DMS153 treated with DMSO at 0.1 percent for 48 hours (cell line): Measurements from ENCODE around the gene EPHA4.

ENCODE experiments used
- DNase-seq: peaks from one replicate; lab custom pipeline; 2025; ENCODE audit not compliant: unreplicated experiment; lab: John Stamatoyannopoulos, UW

The EPHA4 gene

GRCh38 chr2:221572821-221573429 is 821 bp upstream of the EPHA4 start:
- DNase-seq: no peak

DNA sequence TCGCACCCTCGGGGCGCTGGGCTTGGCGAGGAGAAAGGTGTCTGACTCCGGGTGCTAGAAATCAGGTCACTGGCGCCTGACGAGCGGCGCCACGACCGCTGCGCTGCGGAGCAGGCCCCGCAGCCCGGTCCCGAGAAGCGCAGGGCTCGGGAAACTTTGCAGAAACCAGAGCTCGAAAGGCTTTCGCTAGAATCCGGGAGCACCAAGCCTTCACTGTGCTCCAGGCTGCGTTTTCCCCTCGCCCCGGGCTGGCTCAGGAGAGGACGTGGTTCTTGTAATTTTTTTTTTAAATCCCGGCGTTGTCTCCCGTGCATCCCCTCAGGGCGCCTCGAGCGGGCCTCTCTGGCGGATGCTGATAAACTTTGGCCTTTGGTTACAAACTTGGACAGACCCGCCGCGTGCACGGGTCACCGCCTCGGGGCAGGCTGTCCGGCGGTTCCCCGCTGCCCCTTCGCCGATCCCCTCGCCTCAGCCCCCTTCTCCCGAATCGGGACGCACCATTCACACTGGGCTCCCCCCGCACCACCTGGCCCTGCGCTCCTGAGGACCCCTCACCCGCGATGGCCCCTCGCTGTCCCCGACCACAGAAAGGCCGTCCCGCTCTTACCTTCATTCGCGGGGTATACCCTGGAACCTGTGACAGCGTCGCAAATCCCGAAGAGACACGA is 419 bp downstream of the EPHA4 start:
- DNase-seq: no peak

GRCh38 chr2:221571025-221571550 is 1.0 kb downstream of the EPHA4 start:
- no peak for DNase-seq

DNA sequence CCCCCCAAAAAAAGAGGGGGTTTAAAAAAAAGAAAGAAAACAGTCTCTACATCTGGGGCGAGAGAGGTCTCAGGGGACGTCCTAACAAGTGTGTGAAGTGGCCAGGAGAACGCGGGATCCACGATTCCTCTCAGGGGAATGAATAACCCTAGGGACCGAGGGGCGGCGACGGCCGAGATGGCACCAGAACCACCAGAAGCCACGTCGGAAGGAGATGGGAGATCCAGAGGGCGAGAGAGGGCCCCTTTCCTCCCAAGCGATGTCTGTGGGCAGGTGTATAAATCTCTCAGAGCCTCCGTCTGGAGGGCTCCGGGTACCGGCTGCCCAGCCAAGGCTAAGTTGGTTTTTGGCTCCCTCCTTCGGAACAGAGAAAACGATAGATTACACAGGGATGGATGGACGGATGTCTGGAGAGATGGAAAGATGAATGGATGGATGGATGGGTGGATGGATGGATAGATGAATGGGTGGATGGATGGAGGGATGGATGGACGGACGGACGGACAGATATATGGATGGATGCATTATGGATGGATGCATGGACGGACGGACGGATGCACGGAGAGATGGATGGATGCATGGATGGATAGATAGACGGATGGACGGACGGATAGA is 1.7 kb downstream of the EPHA4 start:
- peak; percentile 69 for DNase-seq

- no peak for DNase-seq
Measured at GRCh38 chr2:221569871-221570270, 2.2 kb downstream of the EPHA4 start.

DNA sequence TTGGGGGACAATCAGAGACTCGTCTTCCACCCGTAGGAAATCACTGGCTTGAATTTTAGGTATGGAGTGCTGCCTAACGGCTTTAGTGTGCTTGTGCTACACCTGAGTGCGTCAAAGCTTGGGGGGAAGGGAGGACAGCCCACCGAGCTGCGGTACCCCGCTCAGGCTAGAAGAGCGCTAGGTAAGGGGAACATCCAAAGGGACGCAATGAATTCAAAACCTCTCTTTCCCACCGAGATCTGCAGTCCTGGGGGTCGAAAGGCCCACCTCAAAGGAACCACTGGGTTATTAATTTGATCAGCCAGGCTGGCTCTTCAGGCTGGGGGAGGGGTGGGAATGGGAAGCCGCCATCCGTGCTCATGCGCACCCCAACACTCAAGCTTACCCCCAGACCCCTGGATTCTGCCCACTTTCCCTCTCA is 2.7 kb downstream of the EPHA4 start:
- DNase-seq: no peak

DNA sequence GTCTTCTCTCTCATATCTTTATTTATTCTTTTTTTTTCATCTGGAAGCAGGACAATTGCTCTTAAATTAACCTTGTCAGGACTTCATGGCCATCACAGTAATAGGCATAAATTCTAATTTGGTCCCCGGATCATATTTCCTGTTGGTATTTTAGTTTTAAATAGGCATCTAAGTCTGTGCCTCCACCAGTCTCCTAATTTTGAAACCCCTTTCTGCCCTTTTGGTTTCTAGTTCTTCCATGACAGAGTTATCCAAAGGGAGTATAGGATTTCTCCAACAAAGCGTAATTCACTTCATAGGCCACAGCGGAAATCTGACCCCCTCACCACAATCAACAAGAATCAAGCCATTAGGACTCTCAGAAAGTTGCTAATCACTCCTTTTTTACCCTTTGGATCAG is 3.8 kb downstream of the EPHA4 start:
- no peak for DNase-seq

DNA sequence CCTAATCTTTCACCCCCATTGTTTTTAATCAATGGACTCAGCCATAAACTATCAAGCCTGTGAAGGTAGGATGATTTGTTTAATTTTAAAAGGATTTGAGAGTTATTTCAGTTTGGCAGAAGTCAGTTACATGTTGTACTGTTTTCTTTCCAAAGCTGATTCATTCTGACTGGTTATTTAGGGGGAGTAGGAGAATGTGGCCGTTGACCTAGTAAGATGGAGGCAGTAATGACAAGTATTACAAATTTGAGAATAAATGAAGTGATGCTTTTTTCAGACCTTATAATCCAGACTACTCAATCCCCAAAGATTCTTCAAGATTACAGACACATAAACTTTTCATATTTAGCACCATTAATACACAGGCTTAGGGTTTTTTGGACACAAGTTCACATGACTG is 4.3 kb downstream of the EPHA4 start:
- no peak for DNase-seq

- no peak for DNase-seq
Measured at GRCh38 chr2:221567231-221567760, 4.8 kb downstream of the EPHA4 start.

GRCh38 chr2:221563270-221563985 is 8.7 kb downstream of the EPHA4 start:
- DNase-seq: no peak

DNA sequence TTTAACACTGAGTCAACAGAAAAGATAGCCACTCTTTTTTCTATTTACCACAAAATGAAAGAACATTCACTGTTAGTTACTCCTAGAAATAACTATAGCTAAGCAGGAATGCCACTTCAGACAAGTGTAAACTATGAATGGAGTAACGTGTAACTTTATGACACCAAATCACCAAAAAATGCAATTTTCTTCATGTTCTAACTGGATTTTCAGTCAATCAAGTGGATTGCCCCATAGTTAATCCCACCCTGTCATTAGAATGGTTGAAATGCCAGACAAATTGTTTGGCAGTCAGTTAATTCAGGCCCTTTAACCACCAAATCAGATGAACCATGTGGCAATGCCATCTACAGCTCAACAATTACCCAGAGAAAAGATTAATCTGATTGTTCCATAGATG is 9.9 kb downstream of the EPHA4 start:
- no peak for DNase-seq

- DNase-seq: no peak
Measured at GRCh38 chr2:221561770-221562169, 10.3 kb downstream of the EPHA4 start.

DNA sequence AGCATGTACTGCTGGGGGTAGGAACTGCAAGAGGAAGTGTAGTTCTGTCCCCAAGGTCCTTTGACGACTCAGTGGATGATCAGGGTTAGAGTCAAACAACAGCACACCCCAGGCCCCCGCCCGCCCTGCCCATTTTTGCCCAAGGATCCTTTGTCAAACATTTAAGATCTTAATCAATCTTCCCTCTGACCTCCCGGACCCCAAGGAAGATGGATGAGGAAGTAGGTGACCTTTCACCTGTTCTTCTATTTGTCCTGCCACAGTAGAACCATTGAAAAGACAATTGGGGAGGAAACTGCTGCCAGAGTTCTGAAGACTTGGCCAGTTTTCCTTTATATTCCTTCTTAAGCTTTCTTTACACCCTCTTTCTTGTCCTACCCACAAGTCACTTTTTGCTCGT is 12.1 kb downstream of the EPHA4 start:
- no peak for DNase-seq

DNA sequence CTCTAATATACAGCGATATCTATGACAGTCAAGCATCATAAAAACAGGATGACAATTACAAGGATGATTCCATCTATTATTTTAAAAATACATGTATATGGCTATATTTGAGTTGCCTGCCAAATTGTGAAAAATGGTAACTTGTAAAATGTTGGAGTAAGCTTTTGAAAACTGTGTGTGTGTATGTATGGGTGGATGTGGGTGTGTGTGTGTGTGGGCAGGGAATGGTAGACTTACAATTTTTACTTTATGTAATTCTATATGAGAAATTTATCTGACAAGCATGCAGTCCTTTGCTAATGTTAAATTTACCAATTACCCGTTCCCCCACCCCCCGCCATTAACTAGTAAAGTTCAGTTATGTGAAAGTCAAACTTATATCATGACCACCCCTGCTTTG is 14.0 kb downstream of the EPHA4 start:
- DNase-seq: no peak

DNA sequence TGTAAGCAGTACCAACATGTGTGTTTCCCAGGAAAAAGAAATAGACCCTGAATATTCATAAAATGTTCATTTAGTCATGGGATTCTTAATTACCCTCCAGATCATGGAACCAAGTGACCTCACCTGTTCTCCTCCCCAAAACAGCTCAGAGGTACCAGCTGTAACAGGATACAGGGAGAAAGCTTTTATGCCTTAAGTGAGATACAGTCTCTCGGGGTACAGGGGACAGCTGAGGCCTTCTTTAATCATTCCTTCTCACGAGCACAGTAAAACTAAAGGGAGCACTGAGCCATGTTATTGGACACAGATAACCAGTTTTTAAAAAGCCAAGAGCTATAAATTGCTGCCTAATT is 16.6 kb downstream of the EPHA4 start:
- DNase-seq: no peak

DNA sequence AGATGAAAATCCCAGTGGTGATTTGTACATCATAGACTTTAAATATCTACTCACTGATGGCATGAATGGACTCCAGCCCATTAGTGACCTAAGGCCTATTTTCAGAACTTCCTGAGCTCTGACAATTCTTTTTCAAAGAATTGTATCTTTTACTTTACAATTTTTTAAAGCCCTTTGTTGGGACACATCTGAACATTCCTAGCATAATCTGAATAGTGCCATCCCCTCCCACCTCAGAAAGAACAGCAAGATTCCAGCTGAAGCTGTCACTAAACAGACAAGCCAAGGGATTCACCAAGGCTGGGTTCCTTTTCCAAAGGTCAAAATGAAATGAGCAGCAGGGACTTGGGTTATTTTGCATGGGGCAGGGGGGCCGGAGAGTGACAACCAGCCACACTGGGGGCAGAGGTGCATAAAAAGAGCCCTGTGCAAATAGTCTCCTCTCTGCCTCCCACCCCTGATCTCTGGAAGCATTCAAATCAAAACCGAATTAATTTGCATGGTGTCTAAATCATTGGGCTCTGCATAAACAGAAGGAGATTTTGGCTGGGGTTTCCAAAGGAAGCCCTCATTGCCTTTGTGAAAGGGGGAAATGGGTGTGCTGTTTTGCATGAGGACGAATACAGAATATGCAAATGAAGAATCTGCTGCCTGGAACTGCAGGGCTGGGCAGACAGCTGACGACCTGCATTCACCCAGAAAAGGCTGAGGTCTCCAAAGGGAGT is 17.2 kb downstream of the EPHA4 start:
- no peak for DNase-seq

- DNase-seq: peak; percentile 28
Measured at GRCh38 chr2:221553333-221553732, 18.8 kb downstream of the EPHA4 start.

GRCh38 chr2:221552291-221552690 is 19.8 kb downstream of the EPHA4 start:
- DNase-seq: no peak

GRCh38 chr2:221551864-221552263 is 20.2 kb downstream of the EPHA4 start:
- no peak for DNase-seq

- no peak for DNase-seq
Measured at GRCh38 chr2:221549143-221549542, 23.0 kb downstream of the EPHA4 start.
